ENCODE data around the gene LITAF. TPM values are rescaled to one million over a fixed set of nuclear protein-coding genes. Genes with fewer than 3 reads are reported as not detected.

The LITAF gene
- total RNA-seq, 1 experiment from 2014 or later = 130 TPM

DNA sequence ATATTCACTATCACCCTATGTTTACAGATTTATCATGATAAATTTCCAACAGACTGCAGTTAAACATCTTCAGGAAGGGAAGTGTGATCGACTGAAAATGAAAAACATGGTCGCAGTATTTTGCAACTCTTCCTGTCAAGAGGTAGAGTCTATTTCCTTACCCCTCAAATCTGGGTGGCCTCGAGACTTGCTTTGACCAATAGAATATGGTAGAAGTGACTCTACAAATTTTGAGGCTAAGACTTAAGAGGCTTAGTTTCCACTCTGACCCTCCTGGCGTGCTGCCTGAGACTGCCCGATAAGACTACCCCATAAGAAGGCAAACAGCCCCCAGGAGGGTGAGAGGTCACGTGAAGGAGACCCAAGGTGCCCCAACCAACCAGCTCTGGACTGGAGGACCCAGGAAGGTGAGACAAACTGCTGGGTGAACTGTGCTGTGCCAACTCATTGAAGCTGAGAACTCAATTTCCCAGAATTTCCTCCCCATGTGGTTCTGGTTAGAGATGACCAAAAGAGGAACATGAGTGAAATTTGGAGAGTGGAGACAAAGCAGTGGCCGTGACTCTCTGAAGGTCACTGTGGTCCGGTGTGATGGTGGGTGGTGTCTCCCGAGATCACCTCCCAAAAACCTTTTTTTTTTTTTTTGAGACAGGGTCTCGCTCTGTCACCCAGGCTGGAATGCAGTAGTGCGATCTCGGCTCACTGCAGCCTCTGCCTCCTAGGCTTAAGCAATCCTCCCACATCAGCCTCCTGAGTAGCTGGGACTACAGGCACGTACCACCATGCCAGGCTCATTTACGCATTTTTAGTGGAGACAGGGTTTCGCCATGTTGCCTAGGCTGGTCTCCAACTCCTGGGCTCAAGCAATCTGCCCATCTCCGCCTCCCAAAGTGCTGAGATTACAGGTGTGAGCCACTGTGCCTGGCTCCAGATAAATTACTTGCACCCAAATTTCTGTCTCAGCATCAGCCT is 38.2 kb upstream of the LITAF start:
- in situ Hi-C loops (cut with HindIII; ENCODE audit: low pct_unique_long_range_greater_than_20kb, low sequenced_read_pairs) = no loop called here
- no peak for DNase-seq (ENCODE audit: low read depth, low spot score)

DNA sequence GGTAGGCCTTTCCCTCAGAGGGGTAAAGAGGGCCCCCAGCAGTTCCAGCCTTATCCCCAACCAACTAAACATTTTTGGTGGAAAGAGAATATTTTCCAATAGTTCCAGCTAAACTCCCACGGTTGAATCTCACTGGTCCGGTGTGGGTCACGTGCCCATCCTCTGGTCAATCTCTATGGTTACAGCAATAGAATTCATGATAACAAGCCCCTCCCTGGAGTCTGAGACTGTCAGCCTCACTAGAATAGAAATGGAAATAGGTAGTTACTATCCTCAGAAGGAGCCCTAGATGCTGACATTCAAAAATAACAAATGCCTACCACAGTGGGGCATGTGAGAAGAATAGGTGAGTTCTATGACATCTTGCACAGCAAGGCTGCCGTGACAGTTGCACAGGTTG is 37.5 kb upstream of the LITAF start:
- DNase-seq (ENCODE audit: low read depth, low spot score) = no peak
- in situ Hi-C loops (cut with HindIII; ENCODE audit: low pct_unique_long_range_greater_than_20kb, low sequenced_read_pairs) = no loop called here

DNA sequence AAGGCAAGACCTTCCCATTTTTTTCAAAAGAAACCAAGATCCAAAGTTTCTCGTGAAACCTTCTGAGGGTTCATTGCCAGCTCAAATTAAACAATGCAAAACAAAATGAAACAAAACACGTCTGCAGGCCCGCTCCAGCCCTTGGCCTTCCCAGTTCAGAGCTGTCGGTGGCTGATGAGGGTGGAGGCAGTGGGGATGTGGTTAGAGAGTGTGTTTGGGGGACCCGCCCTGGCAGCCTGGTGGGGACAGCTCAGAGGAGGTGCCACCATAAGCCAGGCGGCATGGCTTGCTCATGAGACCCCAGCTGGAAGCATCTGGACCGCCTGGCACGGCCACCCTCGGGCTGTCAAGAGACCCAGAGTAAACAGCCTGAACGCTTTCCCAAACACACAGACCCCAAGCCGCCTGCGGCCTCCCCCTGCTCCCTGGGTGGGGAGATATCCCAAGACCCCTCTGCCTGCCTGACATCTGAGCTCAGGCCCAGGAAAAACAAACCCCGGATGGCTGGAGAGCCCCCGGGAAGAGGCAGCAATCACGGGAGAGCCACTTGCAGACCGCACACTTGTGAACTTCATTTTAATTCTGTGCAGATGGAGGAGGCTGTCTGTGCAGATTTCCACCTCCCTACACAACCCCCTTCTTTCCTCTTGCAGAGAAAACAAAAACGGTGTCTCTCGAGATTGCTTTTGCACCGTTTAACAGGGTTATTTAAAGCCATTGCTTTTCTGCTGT is 35.4 kb upstream of the LITAF start:
- in situ Hi-C loops (cut with HindIII; ENCODE audit: low pct_unique_long_range_greater_than_20kb, low sequenced_read_pairs) = no loop called here
- DNase-seq (ENCODE audit: low read depth, low spot score) = no peak

DNA sequence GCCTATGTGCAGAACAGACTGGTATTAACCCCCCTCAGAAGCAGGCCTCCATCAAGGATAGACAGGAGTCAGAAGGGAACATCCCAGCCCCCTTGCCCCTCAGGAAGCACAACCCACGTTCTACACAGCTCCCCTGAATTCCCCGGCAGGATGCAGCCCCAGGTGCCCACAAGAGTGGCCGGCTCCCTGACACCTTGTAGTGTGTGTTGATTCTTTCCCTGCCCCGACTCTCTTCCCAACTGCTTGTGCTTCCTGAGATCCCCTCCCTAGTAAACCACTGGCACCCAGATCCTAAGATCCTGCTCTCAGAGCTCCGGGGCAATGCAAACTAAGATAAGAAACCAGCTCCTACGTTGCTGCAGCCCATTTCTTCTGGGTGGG is 34.8 kb upstream of the LITAF start:
- in situ Hi-C loops (cut with HindIII; ENCODE audit: low pct_unique_long_range_greater_than_20kb, low sequenced_read_pairs) = no loop called here
- DNase-seq (ENCODE audit: low read depth, low spot score) = no peak

DNA sequence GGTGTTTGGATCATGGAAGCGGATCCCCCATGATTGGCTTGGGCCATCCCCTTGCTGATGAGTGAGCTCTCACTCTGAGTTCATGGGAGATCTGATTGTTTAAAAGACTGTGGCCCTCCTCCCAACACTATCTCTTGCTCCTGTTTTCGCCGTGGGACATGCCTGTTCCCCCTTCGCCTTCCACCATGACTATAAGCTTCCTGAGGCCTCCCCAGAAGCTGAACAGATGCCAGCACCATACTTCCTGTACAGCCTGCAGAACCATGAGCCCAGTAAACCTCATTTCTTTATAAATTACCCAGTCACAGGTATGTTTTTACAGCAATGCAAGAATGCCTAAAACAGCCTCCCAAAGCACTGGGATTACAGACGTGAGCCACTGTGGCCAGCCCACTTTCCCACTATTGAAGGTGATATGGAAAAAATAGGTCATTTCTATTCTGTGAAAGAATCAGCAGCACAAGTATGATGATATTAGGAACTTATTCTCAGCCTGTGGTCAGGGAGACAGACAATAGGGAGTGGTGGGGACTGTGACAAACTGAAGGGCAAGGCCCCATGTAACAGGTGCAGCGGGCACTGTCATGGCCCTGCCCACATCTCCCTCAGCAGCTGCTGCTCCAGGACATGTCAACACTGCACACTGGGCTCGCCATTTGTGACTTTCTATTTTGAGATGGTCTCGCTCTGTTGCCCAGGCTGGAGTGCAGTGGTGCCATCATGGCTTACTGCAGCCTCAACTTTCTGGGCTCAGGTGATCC is 33.7 kb upstream of the LITAF start:
- in situ Hi-C loops (cut with HindIII; ENCODE audit: low pct_unique_long_range_greater_than_20kb, low sequenced_read_pairs) = no loop called here
- DNase-seq (ENCODE audit: low read depth, low spot score) = no peak

DNA sequence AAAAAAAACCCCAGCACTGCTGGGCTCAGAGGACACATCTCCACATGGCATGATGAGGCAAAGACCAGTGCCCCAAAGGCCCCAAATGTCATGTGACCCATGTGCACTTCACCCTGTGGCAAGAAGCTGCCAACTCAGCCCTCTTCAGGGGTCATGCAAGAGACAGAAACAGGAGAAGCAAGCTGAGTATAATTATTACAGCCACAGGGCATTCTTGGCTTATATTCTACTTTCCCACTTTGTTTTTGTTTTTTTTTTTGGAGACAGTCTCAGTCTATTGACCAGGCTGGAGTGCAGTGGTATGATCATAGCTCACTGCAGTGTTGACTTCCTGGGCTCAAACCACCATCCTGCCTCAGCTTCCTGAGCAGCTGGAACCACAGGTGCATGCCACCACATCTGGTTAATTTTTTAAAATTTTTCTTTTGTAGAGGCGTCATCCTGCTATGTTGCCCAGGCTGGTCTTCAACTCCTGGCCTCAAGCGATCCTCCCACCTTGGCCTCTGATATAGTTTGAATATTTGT is 32.7 kb upstream of the LITAF start:
- DNase-seq (ENCODE audit: low read depth, low spot score) = peak; percentile 58
- in situ Hi-C loops (cut with HindIII; ENCODE audit: low pct_unique_long_range_greater_than_20kb, low sequenced_read_pairs) = no loop called here

DNA sequence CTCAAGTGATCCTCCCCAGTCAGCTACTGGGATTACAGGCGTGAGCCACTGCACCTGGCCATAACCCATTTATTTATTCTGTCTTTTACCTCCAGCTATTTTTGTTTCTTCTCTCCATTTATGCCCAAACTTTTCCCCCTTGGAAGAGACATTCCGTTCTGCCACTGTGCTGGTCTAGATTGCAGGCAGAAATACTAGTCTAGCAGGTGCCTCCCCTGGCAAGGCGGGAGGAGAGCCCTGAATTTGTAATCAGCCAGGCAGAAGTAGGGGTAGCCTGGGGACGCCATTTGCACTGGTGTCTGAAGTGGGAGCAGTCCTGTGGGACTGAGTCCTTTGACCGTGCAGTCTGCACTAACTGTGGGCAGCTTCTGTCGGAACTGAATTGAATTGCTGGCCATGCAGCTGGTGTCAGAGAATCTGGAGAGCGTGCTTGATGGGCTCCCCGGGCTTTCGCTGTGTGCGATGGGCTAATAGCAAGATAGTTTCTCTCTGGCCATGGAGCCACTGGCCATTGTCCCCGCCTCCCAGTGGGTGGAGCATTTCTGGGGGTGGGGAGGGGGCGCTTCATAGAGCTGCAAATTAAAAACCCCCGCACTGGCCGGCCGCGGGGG is 31.5 kb upstream of the LITAF start:
- in situ Hi-C loops (cut with HindIII; ENCODE audit: low pct_unique_long_range_greater_than_20kb, low sequenced_read_pairs) = no loop called here
- no peak for DNase-seq (ENCODE audit: low read depth, low spot score)

DNA sequence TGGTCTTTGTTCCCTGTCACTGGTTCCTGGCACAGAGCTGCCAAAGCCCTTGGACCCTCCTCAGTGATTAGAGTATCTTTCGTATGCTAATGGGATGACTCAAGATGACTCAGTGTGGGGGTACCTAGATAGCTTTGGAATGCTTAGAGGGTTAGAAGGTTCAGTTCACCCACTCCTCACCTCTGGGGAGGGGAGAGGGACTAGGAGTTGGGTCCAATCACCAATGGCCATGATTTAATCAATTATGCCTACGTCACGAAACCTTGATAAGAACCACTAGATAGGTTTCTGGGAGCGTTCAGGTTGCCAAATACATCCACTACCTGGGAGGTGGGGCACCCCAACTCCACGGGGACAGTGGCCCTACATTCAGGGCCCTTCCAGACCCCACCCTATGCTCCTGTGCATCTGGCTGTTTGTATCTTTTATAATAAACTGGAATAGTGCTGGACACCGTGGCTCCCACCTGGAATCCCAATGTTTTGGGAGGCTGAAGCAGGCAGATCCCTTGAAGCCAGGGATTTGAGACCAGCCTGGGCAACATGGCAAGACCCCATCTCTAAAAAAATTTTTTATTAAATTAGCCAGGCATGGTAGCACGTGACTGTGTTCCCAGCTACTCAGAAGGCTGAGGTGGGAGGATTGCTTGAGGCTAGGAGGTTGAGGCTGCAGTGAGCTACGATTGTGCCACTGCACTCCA is 29.2 kb upstream of the LITAF start:
- no peak for DNase-seq (ENCODE audit: low read depth, low spot score)
- in situ Hi-C loops (cut with HindIII; ENCODE audit: low pct_unique_long_range_greater_than_20kb, low sequenced_read_pairs) = no loop called here

DNA sequence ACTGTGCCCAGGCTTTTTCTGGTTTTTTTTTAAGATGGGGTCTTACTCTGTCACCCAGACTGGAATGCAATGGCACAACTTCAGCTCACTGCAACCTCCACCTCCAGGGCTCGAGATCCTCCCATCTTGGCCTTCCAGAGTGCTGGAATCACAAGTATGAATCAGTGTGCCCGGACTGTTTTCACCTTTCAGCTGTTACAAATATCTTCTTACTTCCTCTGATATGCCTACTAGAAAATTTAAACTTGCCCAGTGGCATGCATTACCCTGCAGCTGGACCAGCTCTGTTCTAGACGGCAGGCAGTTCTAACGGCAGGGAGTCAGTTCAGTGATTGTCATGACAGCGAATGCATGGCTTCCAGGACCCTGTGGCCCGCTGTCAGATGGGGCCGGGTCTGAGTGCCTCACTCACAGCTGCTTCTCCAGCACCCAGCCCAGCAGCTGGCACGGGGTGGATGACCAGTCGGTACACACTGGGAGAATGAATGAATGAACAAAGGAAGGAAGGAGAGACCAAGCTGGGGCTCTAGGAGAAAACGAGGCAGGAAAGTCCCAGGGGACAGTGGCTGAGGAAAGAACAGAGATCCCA is 28.0 kb upstream of the LITAF start:
- in situ Hi-C loops (cut with HindIII; ENCODE audit: low pct_unique_long_range_greater_than_20kb, low sequenced_read_pairs) = no loop called here
- no peak for DNase-seq (ENCODE audit: low read depth, low spot score)

DNA sequence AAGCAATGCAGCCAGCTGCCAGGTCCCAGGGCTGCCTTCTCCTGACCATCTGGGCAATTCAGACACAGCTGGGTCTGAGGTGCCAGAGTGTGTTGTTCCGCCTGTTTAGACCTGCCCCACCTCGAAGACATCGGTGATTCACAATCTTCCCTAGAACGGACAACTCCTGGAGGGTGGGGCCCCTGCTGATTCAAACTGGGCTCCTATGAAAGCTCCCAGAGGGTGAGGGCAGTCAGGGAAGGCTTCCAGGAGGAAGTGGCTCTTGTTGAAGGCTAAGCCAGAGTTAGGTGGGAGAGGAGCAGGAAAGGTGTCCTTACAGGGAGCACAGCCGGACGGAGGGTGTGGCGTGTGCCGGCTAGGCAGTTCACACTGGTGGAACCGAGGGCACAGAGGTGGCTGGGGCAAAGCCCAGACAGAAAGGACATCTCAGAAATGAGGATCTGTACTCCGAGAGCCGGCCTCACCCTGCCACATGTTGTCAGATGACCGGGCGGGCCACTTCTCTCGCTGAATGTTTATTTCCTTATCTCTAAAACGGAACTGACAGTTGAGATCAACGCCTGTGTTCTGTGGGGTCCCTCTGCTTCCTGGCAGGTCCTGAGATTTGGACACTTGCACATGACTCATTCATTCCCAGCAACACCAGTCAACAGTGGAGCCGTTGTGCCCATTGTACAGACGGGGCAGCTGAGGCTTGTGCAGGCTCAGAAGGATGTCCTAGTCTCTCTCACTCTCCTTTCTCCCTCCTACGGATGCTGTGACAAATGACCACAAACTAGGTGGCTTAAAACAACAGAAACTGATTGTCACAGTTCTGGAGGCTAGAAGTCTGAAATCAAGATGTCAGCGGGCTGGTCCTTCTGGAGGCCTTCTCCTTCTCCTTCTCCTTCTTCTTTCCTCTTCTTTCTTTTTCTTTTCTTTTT is 26.9 kb upstream of the LITAF start:
- DNase-seq (ENCODE audit: low read depth, low spot score) = peak; percentile 76
- in situ Hi-C loops (cut with HindIII; ENCODE audit: low pct_unique_long_range_greater_than_20kb, low sequenced_read_pairs) = no loop called here

DNA sequence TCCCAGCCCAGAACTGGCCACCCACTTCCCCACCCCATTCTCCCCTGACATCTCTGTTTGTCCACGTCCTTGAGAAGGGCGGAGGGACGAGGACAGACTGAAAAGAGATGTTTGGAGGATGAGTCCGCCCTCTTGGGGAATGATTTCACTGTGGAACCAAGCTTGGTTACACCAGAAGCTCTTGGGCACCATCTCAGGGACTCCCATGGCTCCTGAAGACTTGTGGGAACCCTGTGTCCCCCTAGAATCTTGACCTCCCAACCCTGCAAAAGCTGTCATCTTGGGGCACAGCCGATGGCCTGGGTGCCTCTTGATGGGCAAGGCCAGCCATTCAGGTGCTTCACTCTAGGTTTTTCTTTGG is 25.9 kb upstream of the LITAF start:
- in situ Hi-C loops (cut with HindIII; ENCODE audit: low pct_unique_long_range_greater_than_20kb, low sequenced_read_pairs) = no loop called here
- no peak for DNase-seq (ENCODE audit: low read depth, low spot score)

DNA sequence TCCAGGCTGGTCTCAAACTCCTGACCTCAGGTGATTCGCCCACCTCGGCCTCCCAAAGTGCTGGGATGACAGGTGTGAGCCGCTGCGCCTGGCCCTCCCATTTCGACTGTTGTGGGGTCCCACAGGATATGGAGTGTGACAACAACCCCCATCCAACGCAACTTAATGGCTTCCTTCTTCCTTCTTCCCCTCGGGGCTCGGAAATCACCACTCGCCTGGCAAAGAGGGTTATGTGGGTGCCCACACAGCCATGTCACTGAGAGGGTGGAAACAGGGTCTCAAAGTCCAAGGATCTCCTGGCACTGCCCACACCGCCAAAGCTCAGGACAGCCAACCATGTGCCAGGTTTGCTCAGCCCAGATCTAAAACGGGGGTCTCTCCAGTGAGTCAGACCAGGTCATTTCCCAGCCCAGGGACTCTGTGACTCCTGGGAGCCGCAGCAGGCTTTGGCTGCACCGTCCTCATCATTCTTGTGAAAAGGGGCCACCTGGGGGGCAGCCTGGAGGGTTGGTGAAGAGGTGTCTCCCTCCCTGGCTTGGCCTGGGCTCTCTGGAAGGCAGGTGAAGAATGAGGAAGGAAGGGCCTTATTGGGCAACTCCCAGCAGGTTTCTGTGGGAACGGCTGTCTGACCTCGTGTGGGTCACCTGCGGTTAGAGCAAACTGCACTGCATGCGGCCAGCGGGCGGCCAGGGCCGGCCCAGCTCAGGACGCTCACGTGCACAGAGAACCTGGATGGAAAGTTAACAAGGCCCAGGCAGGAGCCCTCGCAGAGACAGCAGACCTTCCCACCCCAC is 25.3 kb upstream of the LITAF start:
- in situ Hi-C loops (cut with HindIII; ENCODE audit: low pct_unique_long_range_greater_than_20kb, low sequenced_read_pairs) = no loop called here
- no peak for DNase-seq (ENCODE audit: low read depth, low spot score)

DNA sequence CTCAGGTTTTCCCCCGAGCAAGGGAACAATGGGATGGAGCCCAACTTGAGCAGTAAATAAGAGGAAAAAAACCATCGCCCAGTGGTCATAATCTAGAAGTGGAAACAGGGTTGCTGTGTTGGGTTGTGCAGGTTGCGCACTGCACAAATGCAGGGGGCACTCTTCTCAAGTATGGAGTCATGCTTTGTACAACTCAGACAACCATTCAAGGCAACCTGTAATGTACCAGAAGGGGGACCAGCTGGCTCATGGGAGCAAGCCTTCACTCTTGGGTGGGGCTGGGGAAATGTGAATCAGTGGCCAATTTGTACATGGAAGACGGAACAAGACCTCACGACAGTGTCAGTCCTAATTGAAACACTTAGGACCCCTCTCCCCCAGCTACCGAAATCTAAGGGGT is 23.9 kb upstream of the LITAF start:
- in situ Hi-C loops (cut with HindIII; ENCODE audit: low pct_unique_long_range_greater_than_20kb, low sequenced_read_pairs) = no loop called here
- DNase-seq (ENCODE audit: low read depth, low spot score) = no peak

DNA sequence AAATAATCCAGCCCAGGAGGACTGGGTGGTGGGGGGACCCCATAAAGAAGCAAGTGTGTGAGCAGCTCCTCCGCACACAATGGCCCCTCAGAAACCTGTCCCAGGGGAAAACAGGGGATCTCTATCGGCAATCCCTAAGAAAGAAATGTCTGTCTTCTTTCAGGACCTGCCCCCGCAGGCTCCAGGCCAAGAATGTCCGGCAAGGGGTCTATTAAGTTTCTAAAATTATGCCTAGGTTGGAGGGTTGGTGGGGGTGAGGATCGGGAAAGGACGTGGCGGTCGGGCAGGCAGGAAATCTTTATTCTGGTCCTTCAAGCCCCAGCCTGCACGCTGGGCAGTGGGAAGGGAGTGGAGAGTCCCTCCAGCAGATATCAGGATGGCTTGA is 23.4 kb upstream of the LITAF start:
- DNase-seq (ENCODE audit: low read depth, low spot score) = peak; percentile 86
- in situ Hi-C loops (cut with HindIII; ENCODE audit: low pct_unique_long_range_greater_than_20kb, low sequenced_read_pairs) = no loop called here

DNA sequence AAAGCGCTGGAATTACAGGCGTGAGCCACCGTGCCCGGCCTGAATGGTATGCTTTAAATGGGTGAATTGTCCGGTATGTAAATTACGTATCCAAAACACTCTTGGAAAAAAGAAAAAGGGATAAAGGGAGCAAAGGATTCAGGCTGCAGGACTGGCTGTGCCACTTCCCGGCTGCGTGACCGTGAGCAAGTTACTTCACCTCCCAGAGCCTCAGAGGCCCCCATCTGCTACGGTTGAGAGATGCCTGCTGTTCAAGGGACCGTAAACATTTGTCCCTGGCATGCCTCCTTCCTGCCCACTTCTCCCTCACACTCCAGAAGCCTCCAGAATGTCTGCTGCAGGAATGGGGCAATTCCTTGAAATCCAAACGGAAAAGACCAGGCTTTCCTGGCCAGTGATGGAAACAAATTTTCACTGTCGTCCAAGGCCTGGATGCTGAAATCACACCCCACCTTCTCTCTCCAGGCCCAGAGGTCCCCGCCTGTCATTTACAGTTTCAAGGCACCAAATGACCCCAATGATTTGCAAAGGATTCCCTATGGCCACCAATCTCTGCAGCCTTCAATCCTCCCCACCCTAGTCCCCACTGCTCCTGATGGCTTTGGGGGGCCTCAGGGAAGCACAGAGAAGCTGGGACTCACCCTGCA is 22.9 kb upstream of the LITAF start:
- in situ Hi-C loops (cut with HindIII; ENCODE audit: low pct_unique_long_range_greater_than_20kb, low sequenced_read_pairs) = no loop called here
- peak; percentile 34 for DNase-seq (ENCODE audit: low read depth, low spot score)

All from SK-MEL-5 (cell line).